ENCODE measurements around the gene MAP4K4.

GRCh38 chr2:101744832-101745231 is 47.3 kb downstream of the MAP4K4 start:
- TF ChIP-seq, protein P1, sequence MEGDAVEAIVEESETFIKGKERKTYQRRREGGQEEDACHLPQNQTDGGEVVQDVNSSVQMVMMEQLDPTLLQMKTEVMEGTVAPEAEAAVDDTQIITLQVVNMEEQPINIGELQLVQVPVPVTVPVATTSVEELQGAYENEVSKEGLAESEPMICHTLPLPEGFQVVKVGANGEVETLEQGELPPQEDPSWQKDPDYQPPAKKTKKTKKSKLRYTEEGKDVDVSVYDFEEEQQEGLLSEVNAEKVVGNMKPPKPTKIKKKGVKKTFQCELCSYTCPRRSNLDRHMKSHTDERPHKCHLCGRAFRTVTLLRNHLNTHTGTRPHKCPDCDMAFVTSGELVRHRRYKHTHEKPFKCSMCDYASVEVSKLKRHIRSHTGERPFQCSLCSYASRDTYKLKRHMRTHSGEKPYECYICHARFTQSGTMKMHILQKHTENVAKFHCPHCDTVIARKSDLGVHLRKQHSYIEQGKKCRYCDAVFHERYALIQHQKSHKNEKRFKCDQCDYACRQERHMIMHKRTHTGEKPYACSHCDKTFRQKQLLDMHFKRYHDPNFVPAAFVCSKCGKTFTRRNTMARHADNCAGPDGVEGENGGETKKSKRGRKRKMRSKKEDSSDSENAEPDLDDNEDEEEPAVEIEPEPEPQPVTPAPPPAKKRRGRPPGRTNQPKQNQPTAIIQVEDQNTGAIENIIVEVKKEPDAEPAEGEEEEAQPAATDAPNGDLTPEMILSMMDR (IDR thresholded peaks at IDR 0.05): no peak
- no peak for TF ChIP-seq POLR2A (IDR thresholded peaks at IDR 0.05)

All from thyroid gland (tissue), 4 donors.